CD14-positive monocyte (primary cell): ENCODE results near the gene POLDIP3. TPM values are rescaled to one million over a fixed set of nuclear protein-coding genes. Genes with fewer than 3 reads are reported as not detected.
A peak's percentile ranks its signal among the peaks of the same experiment; 100 is the strongest.

Source experiments
- DNase-seq, 3 donors: peaks; one replicate each; pipeline ENCODE4 v3.0.0-alpha.2; 2011 to 2022
- H2AFZ ChIP-seq: 2 replicates; pipeline ENCODE4 v1.6.0; 2012; ENCODE audit warnings: mild to moderate bottlenecking, low read depth, low read length, inconsistent platforms; ENCODE audit not compliant: insufficient read depth, poor library complexity, severe bottlenecking
- H3K27ac ChIP-seq, 2 donors: 1 replicate in 1 of 2; 2 replicates in 1 of 2; pipeline ENCODE4 v1.5.1; 2012 to 2013; ENCODE audit warnings: low read length in 2 of 2, control low read depth in 1 of 2, inconsistent platforms in 1 of 2, low read depth in 1 of 2, mild to moderate bottlenecking in 1 of 2
- H3K27me3 ChIP-seq, 2 donors: one replicate each; pipeline versions ENCODE4 v1.6.0 to v1.6.1; 2011 to 2013; ENCODE audit warnings: low read length in 2 of 2; ENCODE audit not compliant: control insufficient read depth in 2 of 2, insufficient read depth in 2 of 2
- H3K36me3 ChIP-seq, 2 donors: replicated peaks in 1 of 2; 1 replicate in 1 of 2; 2 replicates in 1 of 2; pipeline versions ENCODE4 v1.5.1 to v1.6.1; 2012 to 2013; ENCODE audit warnings: low read length in 2 of 2, control low read depth in 1 of 2, inconsistent platforms in 1 of 2, mild to moderate bottlenecking in 1 of 2; ENCODE audit not compliant: insufficient read depth in 2 of 2, control insufficient read depth in 1 of 2
- H3K4me1 ChIP-seq, 2 donors: 1 replicate in 1 of 2; 2 replicates in 1 of 2; pipeline versions ENCODE4 v1.5.1 to v1.6.1; 2012 to 2013; ENCODE audit warnings: low read length in 2 of 2, control low read depth in 1 of 2, inconsistent platforms in 1 of 2, mild to moderate bottlenecking in 1 of 2, moderate library complexity in 1 of 2; ENCODE audit not compliant: insufficient read depth in 2 of 2, control insufficient read depth in 1 of 2
- H3K4me2 ChIP-seq: replicated peaks from 2 replicates; pipeline ENCODE3; 2012; ENCODE audit warnings: low read length, moderate library complexity, mild to moderate bottlenecking; ENCODE audit not compliant: poor library complexity, severe bottlenecking; ENCODE audit errors: extremely low read depth
- H3K4me3 ChIP-seq, 3 experiments: fragments of 200-600 bp in 1 of 3; sonication (generic) in 1 of 3; replicated peaks in 1 of 3; 1 replicate in 2 of 3; 2 replicates in 1 of 3; pipeline ENCODE4 v1.5.1; 2011 to 2013; ENCODE audit warnings: low read length in 3 of 3, mild to moderate bottlenecking in 3 of 3, control low read depth in 2 of 3, low read depth in 2 of 3, inconsistent platforms in 1 of 3, moderate library complexity in 1 of 3
- H3K79me2 ChIP-seq: 2 replicates; pipeline ENCODE4 v1.6.0; 2012; ENCODE audit warnings: mild to moderate bottlenecking, control low read depth, inconsistent platforms, low read length, moderate library complexity; ENCODE audit not compliant: insufficient read depth
- H3K9ac ChIP-seq: 2 replicates; pipeline ENCODE4 v1.6.0; 2017; ENCODE audit warnings: low read length, mild to moderate bottlenecking; ENCODE audit not compliant: insufficient read depth, poor library complexity, severe bottlenecking
- H3K9me3 ChIP-seq, 2 donors: replicated peaks in 1 of 2; 1 replicate in 1 of 2; 2 replicates in 1 of 2; pipeline versions ENCODE4 v1.5.1 to v1.6.1; 2012 to 2013; ENCODE audit warnings: low read length in 2 of 2, control low read depth in 1 of 2; ENCODE audit not compliant: control insufficient read depth in 1 of 2, insufficient read depth in 1 of 2
- H4K20me1 ChIP-seq: 2 replicates; pipeline ENCODE4 v1.6.0; 2012; ENCODE audit warnings: mild to moderate bottlenecking, low read length, control low read depth, moderate library complexity; ENCODE audit not compliant: insufficient read depth
- H3K27ac Mint-ChIP-seq, 7 donors: one replicate each; pipeline ENCODE4 v1.8.0; 2020; ENCODE audit warnings: mild to moderate bottlenecking in 7 of 7, mixed read lengths in 7 of 7, moderate library complexity in 6 of 7, inconsistent platforms in 2 of 7
- H3K27me3 Mint-ChIP-seq, 3 donors: one replicate each; pipeline ENCODE4 v1.8.0; 2021 to 2022; ENCODE audit warnings: low read depth in 3 of 3, mild to moderate bottlenecking in 3 of 3, mixed read lengths in 3 of 3, moderate library complexity in 3 of 3, inconsistent platforms in 1 of 3
- H3K36me3 Mint-ChIP-seq, 2 donors: one replicate each; pipeline ENCODE4 v1.8.0; 2020; ENCODE audit warnings: mixed read lengths in 2 of 2, inconsistent platforms in 1 of 2, mild to moderate bottlenecking in 1 of 2
- H3K4me1 Mint-ChIP-seq: one replicate; pipeline ENCODE4 v1.8.0; 2020; ENCODE audit warnings: mild to moderate bottlenecking, mixed read lengths
- H3K4me3 Mint-ChIP-seq, 2 donors: one replicate each; pipeline ENCODE4 v1.8.0; 2020; ENCODE audit warnings: mild to moderate bottlenecking in 2 of 2, mixed read lengths in 2 of 2, moderate library complexity in 1 of 2
- H3K9me3 Mint-ChIP-seq, 7 donors: one replicate each; pipeline ENCODE4 v1.8.0; 2020 to 2022; ENCODE audit warnings: mixed read lengths in 7 of 7, mild to moderate bottlenecking in 6 of 7, moderate library complexity in 6 of 7, inconsistent platforms in 2 of 7
- CTCF ChIP-seq: fragments of 200-600 bp; IDR thresholded peaks from one replicate; pipeline ENCODE4 v1.8.0; 2022; ENCODE audit warnings: antibody characterized with exemption, mild to moderate bottlenecking
- WGBS: methylation state at CpG from one replicate; pipeline ENCODE4 v1.1.5; 2013; ENCODE audit warnings: missing lambda C conversion rate; ENCODE audit not compliant: insufficient coverage; 5-methylcytosine and 5-hydroxymethylcytosine counted together
- intact Hi-C, 2 donors: fragments of 100-400 bp; cut with micrococcal nuclease; formaldehyde crosslinking; loops; one replicate each; pipeline versions ENCODE4 v1.15.0 to v1.15.1; 2023
- polyA plus RNA-seq, 3 donors: library from polyadenylated mRNA; depleted of rRNA in 1 of 3; unstranded in 2 of 3; stranded (reverse) in 1 of 3; fragments of 300-500 nt in 2 of 3; fragments of >200 nt in 1 of 3; fragmentation: Illumina TruSeq in 2 of 3; gene quantifications; 1 replicate in 2 of 3; 2 replicates in 1 of 3; pipeline ENCODE4 v1.2.3, GENCODE V29; 2012 to 2021

POLDIP3 gene
- polyA plus RNA-seq, 3 donors = 46.3 to 55.3 (median 53.8) TPM

DNA sequence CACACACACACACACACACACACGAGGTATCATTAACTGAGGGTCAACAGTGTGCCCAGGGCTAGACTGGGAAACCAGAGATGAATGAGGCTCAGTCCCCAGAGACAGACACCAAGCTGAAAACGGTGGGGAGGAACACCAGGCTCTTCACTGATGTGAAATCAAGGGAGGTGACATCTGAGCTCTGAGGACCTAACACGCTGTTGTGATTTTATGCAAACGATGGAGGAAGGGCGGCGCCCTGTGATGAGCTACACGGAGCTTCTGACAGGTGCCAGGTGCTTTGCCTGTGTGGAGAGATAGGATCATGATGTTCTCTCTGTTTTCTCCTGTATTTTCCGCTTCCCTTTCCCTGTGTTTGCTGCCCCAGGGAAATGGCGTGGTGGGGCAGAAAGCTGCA lies 41.0 kb upstream of the POLDIP3 start:
- Histone ChIP-seq H3K79me2 (no peaks in the 10 kb centered on the region), H3K36me3 (no peaks in the 10 kb centered on the region), H3K27me3 (no peaks in the 10 kb centered on the region), H3K9ac (no peak overlapping the region), H2AFZ (no peak overlapping the region), H3K4me2 (no peak overlapping the region), H3K4me1 (peaks cover 7 to 13% of the 10 kb centered on the region in 2 donors), H3K4me3 (no peak overlapping the region), H3K9me3 (no peaks in the 10 kb centered on the region), H4K20me1 (no peaks in the 10 kb centered on the region), H3K27ac (no peak overlapping the region)
- WGBS = 83% methylated on average over 7 of the region's 9 CpGs
- H3K27me3 Mint-ChIP-seq = peaks cover 3% of the 10 kb centered on the region in 3 donors
- no peaks in the 10 kb centered on the region for H3K36me3 Mint-ChIP-seq
- H3K4me1 Mint-ChIP-seq = peaks cover 15% of the 10 kb centered on the region
- no peak for TF ChIP-seq CTCF
- intact Hi-C loops = no loop called here
- DNase-seq = no peak
- peak overlapping the region in 1 of 7 donors; percentile 50 for H3K27ac Mint-ChIP-seq
- no peaks in the 10 kb centered on the region for H3K9me3 Mint-ChIP-seq
- H3K4me3 Mint-ChIP-seq = no peak overlapping the region

DNA sequence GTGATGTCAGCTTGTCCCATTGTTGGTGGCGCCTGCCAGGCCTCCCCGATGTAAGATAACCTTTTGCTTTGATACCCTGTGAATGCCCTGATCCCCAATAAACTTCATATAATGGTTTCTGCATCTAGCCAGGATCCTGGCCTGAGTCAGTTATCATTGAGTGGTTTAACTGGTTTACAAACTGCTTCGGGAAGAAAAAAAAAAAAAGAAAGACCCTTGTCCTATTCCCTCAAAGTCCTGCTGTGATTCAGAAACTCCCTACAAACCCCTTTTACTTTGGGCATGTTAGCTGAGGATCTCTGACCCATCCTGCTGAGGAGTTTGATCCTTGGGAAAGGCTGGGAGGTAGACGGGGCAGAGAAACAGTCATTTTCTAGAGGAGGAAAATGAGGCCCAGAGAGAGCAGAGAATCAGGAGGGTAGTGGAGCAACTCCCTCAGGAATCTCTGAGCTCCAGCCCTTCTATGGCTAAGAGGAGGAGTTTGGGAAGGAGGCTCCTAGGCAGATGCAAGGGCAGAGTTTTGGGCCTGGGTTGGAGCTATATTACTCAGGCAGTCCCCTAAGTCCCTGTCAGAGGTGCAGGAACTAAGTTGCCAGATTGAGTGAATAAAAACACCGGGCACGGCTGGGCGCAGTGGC lies 39.9 kb upstream of the POLDIP3 start:
- WGBS = 94% methylated on average over 3 of the region's 7 CpGs
- intact Hi-C loops = no loop called here
- no peak for DNase-seq
- no peaks in the 10 kb centered on the region for H3K79me2 ChIP-seq
- no peaks in the 10 kb centered on the region for H3K36me3 ChIP-seq
- Mint-ChIP-seq H3K36me3 (no peaks in the 10 kb centered on the region), H3K4me3 (no peak overlapping the region), H3K27me3 (peaks cover 0 to 3% (median 1%) of the 10 kb centered on the region in 3 donors), H3K9me3 (no peaks in the 10 kb centered on the region), H3K27ac (no peak overlapping the region), H3K4me1 (peaks cover 17% of the 10 kb centered on the region)
- no peaks in the 10 kb centered on the region for H3K9me3 ChIP-seq
- H4K20me1 ChIP-seq = no peaks in the 10 kb centered on the region
- no peak for TF ChIP-seq CTCF
- H3K27me3 ChIP-seq = no peaks in the 10 kb centered on the region
- H3K9ac ChIP-seq = no peak overlapping the region
- no peak overlapping the region for H3K4me2 ChIP-seq
- H3K4me3 ChIP-seq = no peak overlapping the region
- peaks cover 13 to 19% of the 10 kb centered on the region in 2 donors for H3K4me1 ChIP-seq
- H2AFZ ChIP-seq = no peak overlapping the region
- H3K27ac ChIP-seq = no peak overlapping the region
